ENCODE measurements around the gene TGFB2.
A peak's percentile ranks its signal among the peaks of the same experiment; 100 is the strongest.
"Not testable (repeated sequence)": the region's sequence is repeated elsewhere in the genome, so short reads cannot be mapped to it uniquely, and the experiment has no call there.

Gene TGFB2

DNA sequence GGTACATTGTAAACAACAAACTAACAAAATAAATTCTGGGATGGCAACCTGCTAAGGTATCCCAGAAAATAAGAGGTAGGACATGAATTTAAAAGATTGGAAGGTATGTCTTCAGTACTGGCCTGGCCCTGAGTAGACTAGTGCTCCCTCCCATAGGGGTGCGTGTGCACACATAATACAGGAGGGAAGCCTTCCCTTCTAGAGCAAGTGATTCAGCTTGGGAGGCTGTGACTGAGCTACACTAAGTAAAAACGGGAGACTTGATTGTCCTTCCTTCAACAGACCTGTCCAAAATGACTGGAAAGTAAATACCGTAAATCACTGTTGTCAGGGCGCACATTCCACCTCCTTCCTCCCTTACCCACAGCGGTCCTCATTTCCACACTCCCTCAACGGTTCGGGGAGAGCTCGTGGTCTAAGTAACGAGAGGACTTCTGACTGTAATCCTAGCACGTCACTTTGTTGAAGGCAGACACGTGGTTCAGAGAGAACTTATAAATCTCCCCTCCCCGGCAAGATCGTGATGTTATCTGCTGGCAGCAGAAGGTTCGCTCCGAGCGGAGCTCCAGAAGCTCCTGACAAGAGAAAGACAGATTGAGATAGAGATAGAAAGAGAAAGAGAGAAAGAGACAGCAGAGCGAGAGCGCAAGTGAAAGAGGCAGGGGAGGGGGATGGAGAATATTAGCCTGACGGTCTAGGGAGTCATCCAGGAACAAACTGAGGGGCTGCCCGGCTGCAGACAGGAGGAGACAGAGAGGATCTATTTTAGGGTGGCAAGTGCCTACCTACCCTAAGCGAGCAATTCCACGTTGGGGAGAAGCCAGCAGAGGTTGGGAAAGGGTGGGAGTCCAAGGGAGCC, at the start of gene TGFB2:
TSS of gene TGFB2 (plus strand) at position 523 of the 859 bp plus-strand sequence. CDS start 1,366 bp downstream, outside the sequence.
- no peak for DNase-seq

DNA sequence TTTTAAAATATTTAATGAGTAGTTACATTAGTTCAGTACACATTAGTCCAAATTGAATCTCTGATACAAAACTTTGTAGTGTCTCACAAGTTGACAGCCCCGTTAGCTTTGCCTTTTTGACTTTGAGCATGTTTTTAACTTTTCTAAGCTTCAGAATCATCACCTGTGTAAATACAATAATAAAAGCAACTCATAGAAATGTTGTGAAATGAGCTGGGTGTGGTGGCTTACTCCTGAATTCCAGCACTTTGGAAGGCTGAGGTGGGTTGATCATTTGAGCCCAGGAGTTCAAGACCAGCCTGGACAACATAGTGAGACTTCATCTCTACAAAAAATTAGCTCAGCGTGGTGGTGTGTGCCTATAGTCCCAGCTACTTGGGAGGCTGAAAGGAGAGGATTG, 49.0 kb upstream of the TGFB2 start:
- no peak for DNase-seq

DNA sequence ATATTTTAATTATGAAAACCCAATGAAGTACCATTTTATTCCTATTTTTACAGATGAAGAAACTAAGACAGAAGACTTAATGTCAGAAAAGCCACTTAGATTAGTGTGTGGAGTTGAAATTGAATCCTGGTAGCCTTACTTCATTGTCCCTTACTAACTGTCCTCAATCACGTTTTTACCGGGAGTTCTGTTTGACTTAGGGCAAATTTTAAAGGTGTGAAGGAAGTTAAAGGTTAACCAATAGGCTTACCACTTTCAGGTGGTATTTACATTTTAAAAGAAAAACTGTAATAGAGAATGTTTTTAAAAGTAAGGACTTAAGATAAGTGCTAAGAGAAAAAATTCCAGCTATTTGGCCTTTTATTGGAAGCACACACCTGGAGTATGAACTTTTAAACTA, 47.7 kb upstream of the TGFB2 start:
- no peak for DNase-seq

DNA sequence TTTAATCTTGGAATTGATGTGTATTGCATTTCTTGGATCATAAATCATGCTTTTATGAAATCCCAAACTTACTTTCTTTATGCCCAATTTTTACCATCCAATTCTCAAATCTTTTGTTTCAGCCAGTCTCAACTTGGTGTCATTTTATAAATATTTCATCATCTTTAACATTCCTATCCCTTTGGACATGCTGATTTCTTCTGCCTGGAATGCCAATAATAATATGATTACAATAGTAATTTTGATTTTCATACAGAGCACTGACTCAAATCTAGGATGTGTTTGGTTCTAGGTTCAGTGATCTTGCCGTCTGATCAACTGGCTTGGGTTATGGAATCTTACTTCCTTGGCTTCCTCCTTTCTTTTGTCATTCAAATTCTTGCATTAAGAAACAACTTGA, 47.3 kb upstream of the TGFB2 start:
- no peak for DNase-seq

DNA sequence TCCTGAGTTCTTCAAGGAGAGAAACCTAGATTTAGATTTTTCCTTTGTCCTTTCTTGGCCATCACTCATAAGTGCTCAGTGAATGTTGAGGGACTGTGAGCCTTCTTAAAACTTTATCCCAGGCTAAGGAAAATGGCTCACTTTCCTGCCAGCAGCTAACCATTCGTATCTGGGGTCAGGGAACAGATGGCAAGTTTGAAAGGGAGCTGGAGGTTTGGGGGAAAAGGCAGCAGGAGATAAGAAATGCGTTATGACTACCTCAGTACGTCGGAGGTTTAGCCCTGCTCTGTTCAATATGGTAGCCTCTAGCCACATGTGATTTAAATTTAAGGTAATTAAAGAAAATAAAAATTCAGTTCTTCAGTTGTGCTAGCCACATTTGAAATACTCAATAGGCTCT, 46.7 kb upstream of the TGFB2 start:
- no peak for DNase-seq

DNA sequence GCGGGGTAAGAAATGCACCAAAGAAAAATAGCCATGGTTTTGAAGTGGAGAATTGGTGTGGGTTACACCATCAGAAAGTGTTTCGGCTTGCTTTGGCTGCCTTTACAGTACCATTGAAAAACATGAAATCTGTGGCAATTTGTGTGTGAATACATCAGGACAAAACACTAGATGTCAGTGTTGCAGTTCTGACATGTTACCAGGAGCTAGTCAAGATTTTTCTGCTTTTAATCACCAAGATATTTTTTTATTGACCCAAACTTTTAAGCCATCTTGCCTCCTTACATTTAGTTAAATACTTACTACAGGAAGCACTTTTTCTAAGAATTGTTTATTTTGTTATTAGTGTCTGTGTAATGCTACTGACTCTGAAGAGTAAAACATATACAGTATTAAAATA, 45.7 kb upstream of the TGFB2 start:
- peak; percentile 45 for DNase-seq

DNA sequence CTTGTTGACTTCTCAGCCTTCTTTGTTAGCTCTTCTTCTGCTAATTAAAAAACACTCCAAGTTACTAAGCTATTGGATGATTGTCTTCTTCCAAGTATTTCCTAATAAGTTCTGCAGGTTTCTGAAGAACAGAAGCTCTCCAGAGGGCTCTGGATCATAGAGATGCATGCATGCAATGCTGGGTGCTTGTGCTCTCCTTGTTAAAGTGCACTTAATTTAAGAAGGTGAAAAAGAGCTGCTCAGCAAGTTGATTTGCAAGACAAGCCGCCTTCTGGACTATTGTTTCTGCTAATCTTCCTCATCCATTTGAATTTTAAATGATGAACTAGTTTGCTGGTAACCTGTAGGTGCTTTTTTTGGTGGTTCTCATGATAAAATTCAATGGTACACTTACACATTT, 43.9 kb upstream of the TGFB2 start:
- DNase-seq: no peak

DNA sequence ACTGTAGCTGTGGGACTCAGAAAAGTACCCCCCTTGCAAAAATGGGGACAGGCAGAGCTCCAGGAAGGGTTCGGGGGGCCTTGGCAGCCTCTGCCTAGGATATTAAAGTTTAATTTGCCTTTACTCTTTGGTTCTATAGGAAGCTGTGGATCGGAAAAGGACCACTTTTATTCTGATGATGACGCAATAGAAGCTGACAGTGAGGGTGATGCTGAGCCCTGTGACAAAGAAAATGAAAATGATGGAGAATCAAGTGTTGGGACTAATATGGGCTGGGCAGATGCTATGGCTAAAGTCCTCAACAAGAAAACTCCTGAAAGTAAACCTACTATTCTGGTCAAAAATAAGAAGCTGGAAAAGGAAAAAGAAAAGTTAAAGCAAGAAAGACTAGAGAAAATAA, 43.0 kb upstream of the TGFB2 start:
- no peak for DNase-seq

DNA sequence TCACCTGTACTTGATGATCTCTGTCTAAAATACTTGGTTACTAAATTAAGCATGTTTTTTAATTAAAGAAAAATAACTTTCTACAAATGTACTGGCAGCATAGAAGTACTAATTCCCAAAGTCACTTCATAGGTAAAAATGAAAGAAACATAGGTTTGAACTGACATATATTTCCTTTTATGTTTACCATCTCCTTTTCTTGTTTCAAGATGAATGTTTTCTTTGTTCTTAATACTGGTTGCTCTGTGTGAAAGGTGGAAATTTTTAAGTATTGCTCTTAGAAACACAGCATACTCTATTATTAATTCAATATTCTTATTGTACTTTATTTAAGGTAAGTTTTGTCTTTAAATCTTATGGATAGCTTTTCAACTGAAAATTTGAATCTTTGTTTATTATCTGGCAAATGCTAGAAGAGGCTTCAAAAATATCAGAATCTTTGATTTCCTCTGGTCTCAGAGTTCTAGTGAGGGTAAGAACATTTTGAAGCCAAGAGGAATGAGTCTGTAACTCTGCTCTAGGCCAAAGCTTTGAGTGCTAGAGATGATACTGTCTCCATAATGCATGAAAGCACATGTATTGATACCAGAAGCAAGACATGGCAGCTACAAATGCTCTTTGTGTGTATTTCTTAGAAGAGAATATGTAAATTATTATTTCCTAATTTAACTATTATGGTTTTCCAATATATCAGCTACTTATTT, 41.8 kb upstream of the TGFB2 start:
- DNase-seq: no peak

DNA sequence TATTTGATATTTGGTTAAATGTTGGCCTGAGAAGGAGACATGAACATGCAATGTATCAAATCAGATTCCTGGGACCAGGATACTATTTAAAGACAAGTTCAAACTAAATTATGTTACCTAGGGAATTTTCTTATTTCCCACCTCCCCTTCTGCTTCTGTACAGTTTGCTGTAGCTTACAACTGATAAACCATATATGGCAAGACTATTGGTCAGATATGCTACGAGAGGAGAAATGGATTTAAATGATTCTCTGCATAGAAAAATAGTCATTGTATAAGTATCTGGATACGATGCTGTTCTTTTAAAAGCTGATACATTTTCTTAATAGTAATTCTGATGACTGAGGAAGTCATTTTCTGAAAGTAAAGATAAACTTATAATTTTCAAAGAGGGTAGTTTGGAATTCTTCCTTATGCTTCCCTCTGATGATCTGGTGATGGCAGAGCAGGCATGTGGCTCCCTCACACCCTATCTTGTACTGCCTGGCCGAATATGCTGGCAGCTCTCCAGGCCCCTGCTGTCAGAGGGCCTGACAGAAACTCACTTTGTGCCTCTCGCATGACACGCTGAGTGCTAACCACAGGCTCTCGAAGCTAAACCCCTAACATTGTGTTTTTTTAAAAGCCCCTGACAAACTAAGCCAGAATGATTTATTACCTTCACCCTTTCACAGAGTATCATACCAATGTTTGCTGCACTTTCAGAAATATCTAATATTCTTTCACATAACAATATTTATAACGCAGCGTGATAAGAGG, 40.7 kb upstream of the TGFB2 start:
- DNase-seq: peak; percentile 6

DNA sequence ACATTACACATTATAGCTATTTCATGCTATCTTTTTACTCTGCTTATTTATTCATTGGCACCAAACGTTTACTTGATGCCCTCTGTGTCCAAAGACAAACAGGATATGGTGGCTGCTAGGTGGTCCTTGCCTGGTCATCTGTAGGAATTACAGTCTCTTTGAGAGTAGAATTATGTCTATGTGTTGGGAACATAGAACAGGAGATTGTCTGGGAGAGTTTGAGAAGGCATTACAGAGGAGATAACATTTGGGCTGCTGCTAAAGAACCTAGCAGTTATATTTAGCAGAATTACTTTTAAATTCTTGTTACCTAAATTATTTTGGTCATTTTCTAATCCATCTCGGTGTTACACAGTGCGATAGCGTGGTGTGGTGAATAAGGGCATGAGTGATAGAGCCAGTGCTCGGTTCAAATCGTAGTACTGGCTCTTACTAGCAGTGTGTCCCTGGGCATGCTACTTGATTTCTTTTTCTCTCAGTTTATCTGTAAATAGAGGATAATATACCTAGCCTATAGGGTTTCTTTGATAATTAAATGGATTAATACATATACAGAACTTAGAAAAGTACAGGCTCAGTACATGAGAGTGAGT, 39.6 kb upstream of the TGFB2 start:
- DNase-seq: no peak

DNA sequence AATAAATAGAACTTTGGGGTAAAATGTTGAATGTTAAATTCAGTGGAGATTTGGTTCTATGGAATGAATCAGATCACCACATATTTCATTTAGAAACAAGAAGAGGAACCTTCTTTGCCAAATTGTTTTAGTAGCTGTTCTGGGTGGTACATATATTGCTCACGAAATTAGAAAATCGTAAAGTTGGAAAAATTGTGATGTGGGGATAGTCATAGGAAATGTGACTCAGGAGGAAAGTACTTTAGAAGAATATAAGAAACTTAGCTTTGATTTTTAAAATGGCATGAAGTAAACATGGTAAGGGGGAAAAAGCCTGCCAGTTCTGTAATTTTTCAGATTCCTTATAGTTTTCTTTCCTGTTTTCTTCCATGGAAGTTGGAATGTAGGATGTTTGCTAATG, 32.6 kb upstream of the TGFB2 start:
- no peak for DNase-seq

DNA sequence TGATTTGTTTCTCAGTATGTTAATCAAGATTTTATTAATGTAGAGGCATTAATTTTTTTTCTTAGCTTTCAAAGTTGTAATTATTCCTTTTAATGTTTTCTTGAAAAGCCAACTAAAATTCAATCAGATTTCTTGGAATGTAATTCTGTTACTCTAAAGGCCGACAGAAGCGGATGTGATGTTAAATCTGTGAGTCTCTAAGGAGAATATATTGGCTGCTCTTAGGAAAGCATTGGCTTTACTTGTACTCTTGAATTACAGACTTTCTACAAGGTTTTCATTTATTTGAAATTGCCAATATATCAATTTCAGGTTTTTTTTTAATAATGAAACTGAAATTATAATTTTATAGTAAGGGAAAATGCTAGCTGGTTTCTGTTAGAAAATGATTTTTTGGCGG, 30.8 kb upstream of the TGFB2 start:
- DNase-seq: no peak

DNA sequence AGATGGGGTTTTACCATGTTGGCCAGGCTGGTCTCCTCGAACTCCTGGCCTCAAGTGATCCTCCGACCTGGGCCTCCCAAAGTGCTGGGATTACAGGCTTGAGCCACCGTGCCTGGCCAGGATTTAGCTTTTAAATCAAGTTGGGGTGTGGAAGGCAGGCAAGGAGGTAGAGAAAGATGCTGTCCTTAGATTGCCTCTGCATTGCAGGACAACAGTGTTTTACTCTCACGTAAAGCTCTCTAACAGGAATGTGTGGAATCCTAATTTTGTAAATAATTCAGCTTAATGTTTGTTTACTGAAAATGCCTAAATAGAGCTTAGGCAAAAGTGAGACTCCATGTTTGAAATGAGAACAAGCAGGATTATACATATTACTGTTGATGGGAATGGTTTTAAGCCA, 29.5 kb upstream of the TGFB2 start:
- no peak for DNase-seq

DNA sequence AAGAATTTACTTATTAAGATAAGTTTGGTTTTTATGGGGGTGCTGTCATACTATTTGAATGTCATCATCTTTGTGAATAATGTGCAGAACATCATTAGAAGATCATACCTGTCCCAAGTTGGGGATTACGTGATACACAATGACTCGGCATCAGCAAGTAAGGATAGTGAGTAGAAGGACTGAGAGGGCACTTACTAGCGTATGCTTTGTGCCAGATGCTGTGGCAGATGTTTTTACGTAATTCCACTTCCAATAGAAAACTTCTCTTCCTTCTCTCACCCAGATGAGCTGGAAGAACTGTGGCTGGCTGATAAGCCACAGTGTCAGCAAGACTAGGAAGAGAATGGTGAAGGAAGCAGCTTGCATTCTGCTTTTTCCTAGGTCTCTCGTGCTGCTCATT, 28.1 kb upstream of the TGFB2 start:
- DNase-seq: no peak

DNA sequence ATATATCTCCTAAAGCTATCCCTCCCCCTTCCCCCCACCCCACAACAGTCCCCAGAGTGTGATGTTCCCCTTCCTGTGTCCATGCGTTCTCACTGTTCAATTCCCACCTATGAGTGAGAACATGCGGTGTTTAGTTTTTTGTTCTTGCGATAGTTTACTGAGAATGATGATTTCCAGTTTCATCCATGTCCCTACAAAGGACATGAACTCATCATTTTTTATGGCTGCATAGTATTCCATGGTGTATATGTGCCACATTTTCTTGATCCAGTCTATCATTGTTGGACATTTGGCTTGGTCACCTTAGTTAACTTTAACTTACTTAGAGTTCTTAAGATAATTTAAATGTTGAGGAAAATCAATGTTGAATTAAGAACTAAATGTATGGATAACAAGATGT, 25.0 kb upstream of the TGFB2 start:
- DNase-seq: not testable (repeated sequence)

DNA sequence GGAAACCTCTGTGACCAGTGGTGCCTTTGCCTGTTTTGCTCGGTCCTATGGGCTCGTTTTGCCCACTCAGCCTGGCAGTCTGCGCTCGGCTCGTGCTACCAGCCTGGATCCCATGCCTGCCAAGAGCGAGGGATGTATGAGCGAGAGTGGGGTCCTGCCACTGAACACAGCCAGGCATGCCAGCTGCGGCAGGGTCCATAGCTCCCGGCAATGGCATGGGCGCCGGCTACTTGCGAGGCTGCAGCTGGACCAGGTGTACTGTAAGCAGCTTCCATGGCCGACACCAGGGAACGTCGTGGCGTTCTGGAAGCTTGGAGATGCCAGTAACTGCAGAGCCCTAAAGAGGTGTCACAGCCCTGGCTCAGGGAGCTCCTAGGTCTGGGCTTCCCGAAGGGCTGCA, 22.4 kb upstream of the TGFB2 start:
- no peak for DNase-seq

DNA sequence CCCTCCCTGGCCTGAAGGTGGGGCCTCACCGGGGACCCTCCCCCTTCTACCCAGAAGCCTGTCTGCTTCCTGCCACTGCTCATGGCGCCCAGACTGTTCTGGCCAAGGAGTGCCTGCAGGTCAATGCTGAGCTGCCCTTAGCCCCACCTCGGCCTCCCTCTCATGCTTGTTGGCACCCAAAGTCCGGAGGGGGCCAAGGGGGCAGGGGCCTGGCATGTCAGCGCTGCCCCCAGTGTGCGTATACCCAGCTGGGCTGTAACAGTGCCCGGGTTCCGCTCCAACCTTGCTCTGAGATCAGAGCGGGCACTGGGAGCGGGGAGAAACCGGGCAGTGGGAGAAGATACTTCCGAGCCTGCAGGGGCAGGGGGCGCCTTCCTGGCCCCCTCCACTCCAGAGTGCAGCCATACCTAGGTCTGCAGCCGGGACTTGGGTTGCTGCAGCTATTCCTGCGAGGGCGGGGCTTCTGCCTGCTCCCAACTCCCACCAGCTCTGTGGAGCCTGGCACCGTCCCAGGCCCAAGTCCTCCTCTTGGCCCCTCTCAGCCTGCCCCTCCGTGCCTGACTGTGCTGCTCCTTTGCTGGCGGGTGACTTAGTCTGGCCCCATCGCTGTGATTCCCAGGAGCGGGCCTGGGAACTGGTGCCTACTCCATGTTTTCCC, 21.4 kb upstream of the TGFB2 start:
- no peak for DNase-seq

DNA sequence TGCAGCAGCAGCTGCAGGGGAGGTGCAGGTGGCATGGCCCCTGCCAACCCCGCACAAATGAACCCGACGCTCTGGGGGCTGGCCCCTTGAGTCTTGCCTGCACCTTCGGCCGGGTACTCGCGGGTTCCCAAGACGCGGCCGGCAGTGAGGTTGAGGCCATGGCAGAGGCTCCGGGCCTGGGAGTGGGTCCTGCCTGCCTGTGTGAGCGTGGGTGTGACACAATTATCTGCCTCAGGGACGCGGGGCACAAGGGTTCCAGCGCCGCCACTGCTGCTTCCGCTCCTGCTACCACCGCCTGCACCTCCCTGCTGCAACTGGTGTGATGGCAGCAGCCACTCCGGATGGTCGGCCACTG, 20.9 kb upstream of the TGFB2 start:
- DNase-seq: no peak

DNA sequence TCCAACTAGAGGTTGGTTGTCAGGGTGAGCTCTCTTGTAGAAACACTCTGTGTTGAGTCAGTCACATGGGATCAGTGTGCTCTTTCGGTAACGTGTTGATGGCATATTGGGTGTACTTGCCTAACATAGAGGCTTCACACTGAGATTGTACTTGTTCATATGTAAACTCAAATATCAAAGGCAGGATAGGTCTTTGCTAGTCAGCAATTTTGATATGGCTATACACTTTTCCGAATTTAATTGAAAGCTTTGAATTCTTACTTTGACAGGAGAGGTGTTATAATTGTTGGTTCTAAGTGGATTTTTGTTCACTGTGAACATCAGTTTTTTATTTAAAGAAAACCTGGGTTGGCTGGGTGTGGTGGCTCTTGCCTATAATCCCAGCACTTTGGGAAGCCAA, 16.4 kb upstream of the TGFB2 start:
- no peak for DNase-seq

DNA sequence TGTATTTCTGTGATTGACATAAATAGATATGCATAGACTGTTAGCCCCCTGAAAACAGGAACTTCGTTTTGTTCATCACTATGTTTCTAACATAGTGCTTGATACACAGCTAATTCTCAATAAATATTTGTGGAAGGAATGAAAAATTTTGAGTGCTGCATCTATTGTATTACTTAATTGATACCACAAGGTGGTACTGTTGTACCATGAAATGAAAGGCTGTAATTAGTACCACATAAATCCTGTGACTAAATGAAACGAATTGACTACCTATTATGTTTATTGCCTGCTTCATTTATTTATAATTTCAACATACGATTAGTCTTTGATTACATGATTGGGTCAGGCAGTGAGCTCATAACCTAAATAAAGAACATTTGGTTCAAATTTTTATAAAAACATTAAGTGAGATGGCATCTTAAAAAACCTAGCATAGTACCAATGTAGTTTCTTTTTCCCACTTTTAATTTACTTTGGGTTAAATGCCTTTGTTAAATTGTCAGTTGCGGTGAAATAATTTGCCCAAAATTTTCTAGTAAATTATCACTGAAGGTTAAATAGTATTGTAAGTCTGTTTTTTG, 15.0 kb upstream of the TGFB2 start:
- peak; percentile 52 for DNase-seq

DNA sequence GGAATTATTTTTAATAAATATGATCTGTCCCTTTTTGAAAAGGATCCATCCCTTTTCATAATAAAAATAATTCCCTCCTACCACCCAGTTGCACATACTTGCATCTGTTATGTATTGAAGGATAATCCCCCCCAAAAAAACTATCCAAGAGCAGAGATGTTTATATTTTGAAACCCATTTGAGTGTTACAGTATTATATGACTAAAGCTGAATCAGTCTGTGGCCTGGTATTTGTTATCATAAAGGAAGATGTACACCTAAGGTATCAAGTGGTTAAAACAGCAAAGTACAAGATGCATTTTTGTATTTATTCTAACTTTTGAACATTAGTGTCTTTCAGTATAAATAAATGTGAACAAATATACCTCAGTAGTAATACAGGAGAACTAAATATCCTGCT, 12.7 kb upstream of the TGFB2 start:
- DNase-seq: no peak

DNA sequence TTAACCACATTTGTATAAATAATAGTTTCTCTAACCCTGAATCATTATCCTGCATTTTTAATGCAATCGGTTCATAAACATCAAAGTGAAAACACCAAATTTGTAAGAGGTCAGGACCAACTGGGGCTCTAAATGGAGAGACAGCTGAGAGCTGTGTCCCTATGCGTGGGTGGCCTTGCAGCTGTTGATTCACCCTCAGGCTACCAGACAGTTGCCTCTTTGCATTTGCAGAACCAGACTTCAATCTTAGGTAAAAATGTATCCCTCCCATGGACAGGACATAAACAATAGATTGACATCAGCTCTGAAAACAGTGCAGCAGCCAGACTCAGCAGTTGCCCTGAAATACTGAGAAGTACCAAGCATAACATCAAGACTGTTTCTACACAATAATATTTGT, 8.8 kb upstream of the TGFB2 start:
- no peak for DNase-seq
